ENCODE results near the gene FMN1.

FMN1 gene

DNA sequence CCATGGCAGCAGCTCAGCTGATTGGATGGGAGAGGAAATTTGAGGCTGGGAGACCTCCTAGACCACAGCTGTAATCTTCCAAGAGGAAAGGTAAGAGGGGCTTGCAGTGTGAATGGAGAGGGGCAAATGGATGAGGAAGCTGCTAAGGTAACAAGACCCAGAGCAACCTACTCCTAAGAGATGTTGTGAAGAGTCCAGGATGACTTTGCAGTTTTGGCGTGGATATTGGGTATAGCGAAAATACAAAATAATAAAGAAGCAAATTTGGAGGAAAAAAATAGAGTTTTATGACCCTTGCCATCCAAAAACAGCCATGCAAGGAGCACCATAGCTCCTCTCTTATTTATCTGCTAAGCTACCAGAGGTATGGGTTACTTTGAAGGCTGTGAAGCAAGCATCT, 290.1 kb downstream of the FMN1 start:
- Histone ChIP-seq H3K9me3 (ENCODE audit: control insufficient read depth, insufficient read depth, low read length) (no peaks in the 10 kb centered on the region), H4K20me1 (ENCODE audit: control insufficient read depth, insufficient read depth, low read depth, low read length) (no peaks in the 10 kb centered on the region), H3K9me2 (replicated peaks; ENCODE audit: control insufficient read depth, low read length) (no peaks in the 10 kb centered on the region), H3K4me2 (ENCODE audit: low read length) (no peak overlapping the region), H3K4me3 (ENCODE audit: low read length) (no peak overlapping the region), H3F3A (ENCODE audit: control insufficient read depth, insufficient read depth) (no peaks in the 10 kb centered on the region), H3K27me3 (ENCODE audit: control insufficient read depth, low read length) (no peaks in the 10 kb centered on the region; the same call in 1 of the 2 replicates), H3K36me3 (ENCODE audit: control insufficient read depth, low read length) (no peaks in the 10 kb centered on the region), H3K27ac (ENCODE audit: low read depth, low read length) (no peak overlapping the region), H3K4me1 (ENCODE audit: control insufficient read depth, low read length) (peaks cover 31% of the 10 kb centered on the region), H3K79me2 (ENCODE audit: control insufficient read depth, low read length) (no peaks in the 10 kb centered on the region)
- TF ChIP-seq EZH2phosphoT487 (IDR thresholded peaks at IDR 0.05; ENCODE audit: borderline replicate concordance, low read length), result no peak
- TF ChIP-seq, protein P1, sequence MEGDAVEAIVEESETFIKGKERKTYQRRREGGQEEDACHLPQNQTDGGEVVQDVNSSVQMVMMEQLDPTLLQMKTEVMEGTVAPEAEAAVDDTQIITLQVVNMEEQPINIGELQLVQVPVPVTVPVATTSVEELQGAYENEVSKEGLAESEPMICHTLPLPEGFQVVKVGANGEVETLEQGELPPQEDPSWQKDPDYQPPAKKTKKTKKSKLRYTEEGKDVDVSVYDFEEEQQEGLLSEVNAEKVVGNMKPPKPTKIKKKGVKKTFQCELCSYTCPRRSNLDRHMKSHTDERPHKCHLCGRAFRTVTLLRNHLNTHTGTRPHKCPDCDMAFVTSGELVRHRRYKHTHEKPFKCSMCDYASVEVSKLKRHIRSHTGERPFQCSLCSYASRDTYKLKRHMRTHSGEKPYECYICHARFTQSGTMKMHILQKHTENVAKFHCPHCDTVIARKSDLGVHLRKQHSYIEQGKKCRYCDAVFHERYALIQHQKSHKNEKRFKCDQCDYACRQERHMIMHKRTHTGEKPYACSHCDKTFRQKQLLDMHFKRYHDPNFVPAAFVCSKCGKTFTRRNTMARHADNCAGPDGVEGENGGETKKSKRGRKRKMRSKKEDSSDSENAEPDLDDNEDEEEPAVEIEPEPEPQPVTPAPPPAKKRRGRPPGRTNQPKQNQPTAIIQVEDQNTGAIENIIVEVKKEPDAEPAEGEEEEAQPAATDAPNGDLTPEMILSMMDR (IDR thresholded peaks at IDR 0.05; ENCODE audit: low read depth, low read length, poor library complexity, severe bottlenecking), result no peak

DNA sequence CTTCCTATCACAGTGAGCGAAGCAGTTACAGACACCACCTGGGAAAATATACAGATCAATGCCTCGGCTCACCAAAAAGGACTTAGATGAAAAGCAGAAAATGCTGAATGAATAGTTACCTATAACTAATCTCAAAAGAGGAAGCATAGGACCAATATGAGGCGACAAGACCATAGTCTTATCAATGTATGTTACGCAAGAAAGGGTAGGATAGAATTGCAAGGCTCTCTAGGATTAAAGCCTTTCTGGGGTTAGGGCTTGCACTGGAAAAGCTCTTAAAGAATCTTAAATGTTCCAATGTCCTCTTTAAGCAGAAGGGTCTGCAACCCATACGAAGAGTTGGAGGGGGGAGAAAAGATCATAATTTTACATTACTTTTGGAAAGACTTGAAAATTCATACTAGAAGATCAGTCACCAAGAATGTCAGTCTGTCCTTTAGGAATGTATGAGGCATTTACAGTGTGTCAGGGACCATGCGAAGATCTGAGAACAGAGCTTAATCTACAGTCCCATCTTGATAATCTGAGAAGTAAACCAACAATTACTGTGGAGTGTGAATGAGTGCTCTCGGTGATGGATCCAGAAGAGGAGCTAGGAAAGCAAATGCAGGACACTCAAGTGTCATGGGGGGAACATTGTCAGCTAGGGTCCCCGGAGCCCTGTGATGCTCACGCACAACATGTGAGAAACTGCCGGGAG, 290.8 kb downstream of the FMN1 start:
- Histone ChIP-seq H3K27ac (ENCODE audit: low read depth, low read length) (no peak overlapping the region), H4K20me1 (ENCODE audit: control insufficient read depth, insufficient read depth, low read depth, low read length) (no peaks in the 10 kb centered on the region)
- TF ChIP-seq, protein P1 (IDR thresholded peaks at IDR 0.05; ENCODE audit: low read depth, low read length, poor library complexity, severe bottlenecking), result no peak
- TF ChIP-seq EZH2phosphoT487 (IDR thresholded peaks at IDR 0.05; ENCODE audit: borderline replicate concordance, low read length), result no peak

DNA sequence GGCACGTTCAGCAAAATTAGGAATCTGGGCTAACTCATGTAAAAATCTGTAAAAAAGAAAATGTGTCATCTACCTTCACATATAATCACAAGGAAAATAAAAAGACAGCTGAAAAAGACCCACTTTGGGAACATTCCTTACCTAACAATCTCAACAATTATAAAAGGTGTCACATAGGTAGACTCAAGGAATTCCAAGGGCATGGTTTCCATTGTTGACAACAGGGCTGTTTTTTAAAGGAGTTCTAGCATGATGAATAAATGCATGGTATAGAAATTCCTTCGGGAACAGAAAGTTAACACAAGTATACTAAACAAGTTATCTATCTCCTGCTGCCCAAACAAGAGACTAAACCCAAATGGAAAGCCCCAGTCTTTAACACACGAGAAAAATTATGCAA, 292.5 kb downstream of the FMN1 start:
- Histone ChIP-seq H3K4me1 (ENCODE audit: control insufficient read depth, low read length) (peaks cover 15% of the 10 kb centered on the region), H3K4me3 (ENCODE audit: low read length) (no peak overlapping the region), H3F3A (ENCODE audit: control insufficient read depth, insufficient read depth) (no peaks in the 10 kb centered on the region), H3K9me3 (ENCODE audit: control insufficient read depth, insufficient read depth, low read length) (no peaks in the 10 kb centered on the region), H3K27me3 (ENCODE audit: control insufficient read depth, low read length) (peaks cover 6% of the 10 kb centered on the region; the same call in 1 of the 2 replicates), H4K20me1 (ENCODE audit: control insufficient read depth, insufficient read depth, low read depth, low read length) (no peaks in the 10 kb centered on the region), H3K4me2 (ENCODE audit: low read length) (no peak overlapping the region), H3K79me2 (ENCODE audit: control insufficient read depth, low read length) (no peaks in the 10 kb centered on the region), H3K27ac (ENCODE audit: low read depth, low read length) (no peak overlapping the region), H3K9me2 (replicated peaks; ENCODE audit: control insufficient read depth, low read length) (no peaks in the 10 kb centered on the region), H3K36me3 (ENCODE audit: control insufficient read depth, low read length) (no peaks in the 10 kb centered on the region)
- TF ChIP-seq, protein P1 (IDR thresholded peaks at IDR 0.05; ENCODE audit: low read depth, low read length, poor library complexity, severe bottlenecking), result no peak
- no peak for TF ChIP-seq EZH2phosphoT487 (IDR thresholded peaks at IDR 0.05; ENCODE audit: borderline replicate concordance, low read length)

More for the DNA sequence above, 290.8 kb downstream of the FMN1 start:
- peaks cover 31% of the 10 kb centered on the region for H3K4me1 ChIP-seq (ENCODE audit: control insufficient read depth, low read length)
- no peaks in the 10 kb centered on the region for H3K36me3 ChIP-seq (ENCODE audit: control insufficient read depth, low read length)
- no peaks in the 10 kb centered on the region for H3K79me2 ChIP-seq (ENCODE audit: control insufficient read depth, low read length)
- H3F3A ChIP-seq (ENCODE audit: control insufficient read depth, insufficient read depth), result no peaks in the 10 kb centered on the region
- H3K27me3 ChIP-seq (ENCODE audit: control insufficient read depth, low read length), result no peaks in the 10 kb centered on the region; the same call in 1 of the 2 replicates
- H3K4me3 ChIP-seq (ENCODE audit: low read length), result no peak overlapping the region
- no peaks in the 10 kb centered on the region for H3K9me3 ChIP-seq (ENCODE audit: control insufficient read depth, insufficient read depth, low read length)
- no peaks in the 10 kb centered on the region for H3K9me2 ChIP-seq (replicated peaks; ENCODE audit: control insufficient read depth, low read length)
- no peak overlapping the region for H3K4me2 ChIP-seq (ENCODE audit: low read length)

All from DOHH2 (cell line).